ENCODE results near the gene LTF.
"Not testable (repeated sequence)": the region's sequence is repeated elsewhere in the genome, so short reads cannot be mapped to it uniquely, and the experiment has no call there.

LTF gene

GRCh38 chr3:46416811-46417510 lies 47.7 kb downstream of the LTF start:
- in situ Hi-C loops (cut with MboI; ENCODE audit: low sequenced_read_pairs) = no loop called here

GRCh38 chr3:46416125-46416810 lies 48.4 kb downstream of the LTF start:
- in situ Hi-C loops (cut with MboI; ENCODE audit: low sequenced_read_pairs) = no loop called here

- in situ Hi-C loops (cut with MboI; ENCODE audit: low sequenced_read_pairs) = no loop called here
These were observed 50.0 kb downstream of the LTF start for GRCh38 chr3:46414739-46415138.

GRCh38 chr3:46413951-46414350 lies 50.8 kb downstream of the LTF start:
- in situ Hi-C loops (cut with MboI; ENCODE audit: low sequenced_read_pairs) = no loop called here

GRCh38 chr3:46412786-46413298 lies 51.9 kb downstream of the LTF start:
- in situ Hi-C loops (cut with MboI; ENCODE audit: low sequenced_read_pairs) = no loop called here

GRCh38 chr3:46411271-46411670 lies 53.4 kb downstream of the LTF start:
- in situ Hi-C loops (cut with MboI; ENCODE audit: low sequenced_read_pairs) = no loop called here

- in situ Hi-C loops (cut with MboI; ENCODE audit: low sequenced_read_pairs) = no loop called here
These were observed 54.0 kb downstream of the LTF start for GRCh38 chr3:46410669-46411068.

GRCh38 chr3:46409739-46410489 lies 54.8 kb downstream of the LTF start:
- in situ Hi-C loops (cut with MboI; ENCODE audit: low sequenced_read_pairs) = no loop called here

- in situ Hi-C loops (cut with MboI; ENCODE audit: low sequenced_read_pairs) = no loop called here
These were observed 55.9 kb downstream of the LTF start for GRCh38 chr3:46408853-46409252.

- in situ Hi-C loops (cut with MboI; ENCODE audit: low sequenced_read_pairs) = no loop called here
These were observed 56.7 kb downstream of the LTF start for GRCh38 chr3:46407970-46408369.

GRCh38 chr3:46406788-46407611 lies 57.7 kb downstream of the LTF start, which contains the start of the genes CCR5AS and CCRL2:
Gene CCR5AS, minus strand, starts transcription at chr3:46407066.
Gene CCRL2, plus strand, starts transcription at chr3:46407259. Its CDS starts 821 bp downstream, at chr3:46408080.
- in situ Hi-C loops (cut with MboI; ENCODE audit: low sequenced_read_pairs) = no loop called here

GRCh38 chr3:46406443-46406787 lies 58.3 kb downstream of the LTF start:
- in situ Hi-C loops (cut with MboI; ENCODE audit: low sequenced_read_pairs) = no loop called here

- in situ Hi-C loops (cut with MboI; ENCODE audit: low sequenced_read_pairs) = no loop called here
These were observed 59.2 kb downstream of the LTF start for GRCh38 chr3:46405301-46406019.

GRCh38 chr3:46402902-46403301 lies 61.8 kb downstream of the LTF start:
- in situ Hi-C loops (cut with MboI; ENCODE audit: low sequenced_read_pairs) = not testable (repeated sequence)

- in situ Hi-C loops (cut with MboI; ENCODE audit: low sequenced_read_pairs) = no loop called here
These were observed 63.1 kb downstream of the LTF start for GRCh38 chr3:46401579-46401978.

GRCh38 chr3:46400846-46401245 lies 63.9 kb downstream of the LTF start:
- in situ Hi-C loops (cut with MboI; ENCODE audit: low sequenced_read_pairs) = no loop called here

GRCh38 chr3:46400000-46400734 lies 64.5 kb downstream of the LTF start:
- in situ Hi-C loops (cut with MboI; ENCODE audit: low sequenced_read_pairs) = no loop called here

GRCh38 chr3:46399557-46399956 lies 65.1 kb downstream of the LTF start:
- in situ Hi-C loops (cut with MboI; ENCODE audit: low sequenced_read_pairs) = no loop called here

GRCh38 chr3:46399098-46399497 lies 65.6 kb downstream of the LTF start:
- in situ Hi-C loops (cut with MboI; ENCODE audit: low sequenced_read_pairs) = no loop called here
